ENCODE results near the gene SPI1.

GRCh38 chr11:47378836-47379170 lies 456 bp upstream of the SPI1 start:
- no peak for TF ChIP-seq CTCF (IDR thresholded peaks at IDR 0.05)
- TF ChIP-seq EZH2 (IDR thresholded peaks at IDR 0.05), result no peak
- TF ChIP-seq EZH2phosphoT487 (IDR thresholded peaks at IDR 0.05), result no peak

Data from neural progenitor cell (in vitro differentiated cells).